PC-3 (cell line): ENCODE data around the gene PAEP. TPM values are rescaled to one million over a fixed set of nuclear protein-coding genes. Genes with fewer than 3 reads are reported as not detected.

Source experiments
- ATAC-seq: fragments of 200-7000 bp; cut with Tn5 transposase; 2 replicates; pipeline ENCODE4 v1.9.1; 2020; ENCODE audit warnings: mild to moderate bottlenecking, moderate library complexity
- BruUV-seq: library from RNA; stranded (reverse); fragments of 400-500 nt; replicated peaks from 2 replicates; lab custom pipeline; 2021; lab: Mats Ljungman, UMichigan
- CTCF ChIA-PET: fragments of 300-600 bp; sonication (Branson Sonifier 250); formaldehyde crosslinking; loops from one replicate; lab custom pipeline; 2022; ENCODE audit warnings: antibody characterized with exemption; lab: Charles Lee
- POLR2A ChIA-PET: fragments of 300-600 bp; sonication (Branson Sonifier 250); formaldehyde crosslinking; loops from one replicate; lab custom pipeline; 2022; ENCODE audit warnings: antibody characterized with exemption; ENCODE audit not compliant: unreplicated experiment; lab: Charles Lee
- DNase-seq: peaks from one replicate; pipeline ENCODE4 v3.0.0-alpha.2; 2015
- H2AFZ ChIP-seq: fragments of 300-600 bp; sonication (generic); 2 replicates; pipeline ENCODE4 v1.6.0; 2016; ENCODE audit warnings: antibody characterized with exemption, low read length
- H3F3A ChIP-seq: fragments of 300-600 bp; sonication (generic); one replicate; pipeline ENCODE4 v1.6.0; 2017; ENCODE audit warnings: antibody characterized with exemption, low read length, control low read depth, mild to moderate bottlenecking; ENCODE audit not compliant: unreplicated experiment
- H3K27ac ChIP-seq: fragments of 300-600 bp; sonication (generic); 2 replicates; pipeline ENCODE4 v1.5.1; 2016; ENCODE audit warnings: mild to moderate bottlenecking, low read length
- H3K27me3 ChIP-seq: fragments of 300-600 bp; sonication (generic); 2 replicates; pipeline ENCODE4 v1.6.1; 2016; ENCODE audit warnings: low read length, mixed read lengths
- H3K36me3 ChIP-seq: fragments of 300-600 bp; sonication (generic); 2 replicates; pipeline ENCODE4 v1.6.1; 2016; ENCODE audit warnings: low read depth, mixed run types, low read length, mixed read lengths
- H3K4me1 ChIP-seq: fragments of 300-600 bp; sonication (generic); 2 replicates; pipeline ENCODE4 v1.5.1; 2016; ENCODE audit warnings: low read length; ENCODE audit not compliant: insufficient read depth
- H3K4me2 ChIP-seq: fragments of 300-600 bp; sonication (generic); 2 replicates; pipeline ENCODE4 v1.6.0; 2016; ENCODE audit warnings: low read length
- H3K4me3 ChIP-seq: fragments of 300-600 bp; sonication (generic); 2 replicates; pipeline ENCODE4 v1.5.1; 2016; ENCODE audit warnings: mild to moderate bottlenecking, low read length, mixed read lengths
- H3K79me2 ChIP-seq: fragments of 300-600 bp; sonication (generic); 2 replicates; pipeline ENCODE4 v1.6.1; 2017; ENCODE audit warnings: low read length, mixed read lengths
- H3K9ac ChIP-seq: fragments of 300-600 bp; sonication (generic); 2 replicates; pipeline ENCODE4 v1.6.0; 2016; ENCODE audit warnings: mild to moderate bottlenecking, low read length
- H3K9me2 ChIP-seq: fragments of 300-600 bp; sonication (generic); replicated peaks from 2 replicates; pipeline ENCODE4 v1.6.1; 2016; ENCODE audit warnings: mixed run types, low read length, mixed read lengths
- H3K9me3 ChIP-seq: fragments of 300-600 bp; sonication (generic); 2 replicates; pipeline ENCODE4 v1.6.1; 2016; ENCODE audit warnings: low read length, mixed read lengths
- H4K20me1 ChIP-seq: fragments of 300-600 bp; sonication (generic); 2 replicates; pipeline ENCODE4 v1.6.1; 2016; ENCODE audit warnings: low read length, mixed read lengths
- CTCF ChIP-seq: fragments of 300-600 bp; sonication (generic); conservative IDR thresholded peaks from 2 replicates; pipeline ENCODE4 v1.5.1; 2017; ENCODE audit warnings: antibody characterized with exemption, low read depth, mild to moderate bottlenecking, low read length
- EZH2 ChIP-seq: fragments of 300-600 bp; sonication (generic); IDR thresholded peaks from one replicate; pipeline ENCODE4 v1.6.1; 2017; ENCODE audit warnings: antibody characterized with exemption, mild to moderate bottlenecking, low read length; ENCODE audit not compliant: unreplicated experiment
- EZH2phosphoT487 ChIP-seq: fragments of 300-600 bp; sonication (generic); IDR thresholded peaks from 2 replicates; pipeline ENCODE4 v1.6.1; 2018; ENCODE audit warnings: mild to moderate bottlenecking, antibody characterized with exemption, low read length, borderline replicate concordance
- intact Hi-C: fragments of 100-400 bp; cut with micrococcal nuclease; formaldehyde crosslinking; loops from 2 replicates; pipeline ENCODE4 v1.9.0; 2023
- total RNA-seq: library from RNA; depleted of rRNA; stranded (reverse); fragments of >200 nt; gene quantifications from 2 replicates; pipeline ENCODE4 v1.2.3, GENCODE V29; 2014

PAEP gene
- total RNA-seq, 1 experiment from 2014 or later = not detected

DNA sequence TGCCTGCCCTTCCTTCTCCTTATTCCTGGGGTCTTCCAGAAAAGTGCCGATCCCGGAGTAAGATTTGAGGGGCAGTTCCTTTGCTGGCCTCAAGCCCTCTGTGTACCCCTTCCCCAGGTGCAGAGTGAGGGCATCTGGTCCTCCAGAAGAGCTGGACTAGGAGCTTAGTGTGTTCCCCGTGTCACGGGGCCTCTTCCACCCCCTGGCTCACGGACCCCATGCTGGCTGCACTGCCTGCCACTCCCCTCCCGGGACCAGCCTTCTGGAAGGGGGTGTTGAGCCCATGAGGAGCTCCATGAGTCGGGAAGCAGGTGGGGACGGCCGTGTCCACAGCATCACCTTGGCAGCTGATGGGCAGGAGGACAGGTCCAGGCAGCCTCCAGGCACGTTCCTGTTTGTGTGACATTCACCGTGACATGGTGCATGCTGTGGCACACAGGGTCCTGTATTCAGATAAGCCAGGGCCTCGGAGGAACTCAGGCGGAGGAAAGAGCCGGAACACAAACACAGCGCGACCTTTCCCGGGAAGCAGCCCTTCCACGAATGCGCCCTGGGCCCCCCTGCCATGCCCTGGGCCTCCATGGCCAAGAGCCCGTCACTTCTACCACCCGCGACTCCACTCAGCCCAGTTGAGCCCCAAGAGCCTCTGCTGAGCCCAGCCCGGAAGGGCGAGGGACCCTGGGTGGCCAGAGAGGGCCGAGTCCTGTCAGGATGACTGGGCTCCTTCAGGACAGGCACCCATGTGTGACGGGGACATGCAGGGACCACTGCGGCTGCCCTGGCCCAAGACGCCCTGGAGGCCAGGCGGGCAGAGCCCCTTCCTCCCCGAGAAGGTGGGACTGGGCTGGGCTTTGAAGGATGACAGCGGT lies 46.2 kb upstream of the PAEP start:
- H3K27ac ChIP-seq = no peak overlapping the region
- no peak overlapping the region for H3K4me3 ChIP-seq
- intact Hi-C loops = no loop called here
- H3K4me2 ChIP-seq = no peak overlapping the region
- POLR2A ChIA-PET = no interaction called here
- H3F3A ChIP-seq = no peaks in the 10 kb centered on the region
- no peaks in the 10 kb centered on the region for H3K36me3 ChIP-seq
- TF ChIP-seq CTCF = no peak
- TF ChIP-seq EZH2 = no peak
- no peak for TF ChIP-seq EZH2phosphoT487
- ATAC-seq (no peak), DNase-seq (no peak)
- H3K9ac ChIP-seq = no peak overlapping the region
- H3K9me2 ChIP-seq = no peaks in the 10 kb centered on the region
- H3K27me3 ChIP-seq = no peaks in the 10 kb centered on the region
- H4K20me1 ChIP-seq = no peaks in the 10 kb centered on the region
- no peaks in the 10 kb centered on the region for H3K9me3 ChIP-seq
- H2AFZ ChIP-seq = no peak overlapping the region
- CTCF ChIA-PET = no interaction called here
- 0 out of 2 replicates have a peak, but pooled peaks cover 4% of the 10 kb centered on the region for H3K4me1 ChIP-seq
- H3K79me2 ChIP-seq = no peaks in the 10 kb centered on the region
- no TSS peak for BruUV-seq

GRCh38 chr9:135516132-135516860 lies 45.3 kb upstream of the PAEP start:
- H3K79me2 ChIP-seq = no peaks in the 10 kb centered on the region
- 0 out of 2 replicates have a peak, but pooled peaks cover under 1% of the 10 kb centered on the region for H3K4me1 ChIP-seq
- H3K4me3 ChIP-seq = no peak overlapping the region
- H3K9me3 ChIP-seq = no peaks in the 10 kb centered on the region
- ChIA-PET POLR2A (no interaction called here), CTCF (no interaction called here)
- DNase-seq = peak; percentile 13
- ATAC-seq = no peak
- no peaks in the 10 kb centered on the region for H3F3A ChIP-seq
- H4K20me1 ChIP-seq = no peaks in the 10 kb centered on the region
- no peak overlapping the region for H3K27ac ChIP-seq
- intact Hi-C loops = no loop called here
- H3K9me2 ChIP-seq = no peaks in the 10 kb centered on the region
- no peaks in the 10 kb centered on the region for H3K36me3 ChIP-seq
- BruUV-seq = no TSS peak
- TF ChIP-seq EZH2phosphoT487 (no peak), EZH2 (no peak), CTCF (no peak)
- no peak overlapping the region for H2AFZ ChIP-seq
- H3K27me3 ChIP-seq = no peaks in the 10 kb centered on the region
- no peak overlapping the region for H3K9ac ChIP-seq
- no peak overlapping the region for H3K4me2 ChIP-seq
